SU-DHL-6 (cell line): ENCODE data around the gene PDE4B.

Experiments
- EZH2phosphoT487 ChIP-seq: fragments of 200-600 bp; sonication (generic), shearing (Covaris generic); conservative IDR thresholded peaks from 2 replicates; pipeline ENCODE4 v1.6.1; 2018; ENCODE audit warnings: mild to moderate bottlenecking, antibody characterized with exemption, low read length, moderate library complexity, mixed read lengths
- TF ChIP-seq, protein P1 (sequence below): fragments of 200-600 bp; sonication (generic); IDR thresholded peaks from one replicate; pipeline ENCODE4 v1.5.1; 2017; ENCODE audit warnings: antibody characterized with exemption, mild to moderate bottlenecking, low read length, moderate library complexity; ENCODE audit not compliant: insufficient read depth, poor library complexity, severe bottlenecking

DNA sequence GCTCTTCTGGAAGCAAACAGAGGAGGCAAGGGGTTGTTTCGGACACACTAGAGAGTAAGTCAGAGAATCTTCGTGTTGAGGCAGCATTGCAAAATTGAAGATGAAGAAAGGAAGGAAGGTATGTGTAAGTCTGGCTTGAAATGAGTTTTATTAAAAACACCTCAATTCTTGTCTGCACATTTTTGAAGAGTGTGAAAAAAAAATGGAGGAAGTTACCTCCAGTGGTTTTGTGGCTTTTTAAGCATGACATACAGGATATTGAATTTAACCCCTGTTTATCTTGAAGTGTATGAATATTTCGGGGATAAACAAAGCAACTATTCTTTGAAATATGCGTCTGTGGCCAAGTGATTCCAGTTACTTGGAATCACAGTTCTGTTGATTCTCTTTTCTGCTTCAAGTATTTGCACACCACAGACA, 538.0 kb downstream of the PDE4B start:
- TF ChIP-seq, protein P1, sequence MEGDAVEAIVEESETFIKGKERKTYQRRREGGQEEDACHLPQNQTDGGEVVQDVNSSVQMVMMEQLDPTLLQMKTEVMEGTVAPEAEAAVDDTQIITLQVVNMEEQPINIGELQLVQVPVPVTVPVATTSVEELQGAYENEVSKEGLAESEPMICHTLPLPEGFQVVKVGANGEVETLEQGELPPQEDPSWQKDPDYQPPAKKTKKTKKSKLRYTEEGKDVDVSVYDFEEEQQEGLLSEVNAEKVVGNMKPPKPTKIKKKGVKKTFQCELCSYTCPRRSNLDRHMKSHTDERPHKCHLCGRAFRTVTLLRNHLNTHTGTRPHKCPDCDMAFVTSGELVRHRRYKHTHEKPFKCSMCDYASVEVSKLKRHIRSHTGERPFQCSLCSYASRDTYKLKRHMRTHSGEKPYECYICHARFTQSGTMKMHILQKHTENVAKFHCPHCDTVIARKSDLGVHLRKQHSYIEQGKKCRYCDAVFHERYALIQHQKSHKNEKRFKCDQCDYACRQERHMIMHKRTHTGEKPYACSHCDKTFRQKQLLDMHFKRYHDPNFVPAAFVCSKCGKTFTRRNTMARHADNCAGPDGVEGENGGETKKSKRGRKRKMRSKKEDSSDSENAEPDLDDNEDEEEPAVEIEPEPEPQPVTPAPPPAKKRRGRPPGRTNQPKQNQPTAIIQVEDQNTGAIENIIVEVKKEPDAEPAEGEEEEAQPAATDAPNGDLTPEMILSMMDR, result no peak
- TF ChIP-seq EZH2phosphoT487, result no peak
